Neural progenitor cell (in vitro differentiated cells): ENCODE data around the gene BOC. TPM values are rescaled to one million over a fixed set of nuclear protein-coding genes. Genes with fewer than 3 reads are reported as not detected.

Experiments
- DNase-seq: peaks from one replicate; pipeline ENCODE4 v3.0.0-alpha.2; 2016; ENCODE audit warnings: low spot score
- H2AFZ ChIP-seq: fragments of 200-600 bp; sonication (generic); replicated peaks from 2 replicates; pipeline ENCODE4 v1.6.1; 2016; ENCODE audit warnings: antibody characterized with exemption
- H3F3A ChIP-seq: fragments of 200-600 bp; sonication (generic); 2 replicates; pipeline ENCODE4 v1.6.1; 2016; ENCODE audit warnings: antibody characterized with exemption, low read depth
- H3K27ac ChIP-seq: fragments of 200-600 bp; sonication (generic); 2 replicates; pipeline ENCODE4 v1.5.1; 2016; ENCODE audit warnings: mild to moderate bottlenecking
- H3K27me3 ChIP-seq: fragments of 200-600 bp; sonication (generic); 2 replicates; pipeline ENCODE4 v1.6.1; 2016; ENCODE audit warnings: mild to moderate bottlenecking, moderate library complexity
- H3K36me3 ChIP-seq: fragments of 200-600 bp; sonication (generic); 2 replicates; pipeline ENCODE4 v1.5.1; 2016
- H3K4me1 ChIP-seq: fragments of 200-600 bp; sonication (generic); 2 replicates; pipeline ENCODE4 v1.6.1; 2016; ENCODE audit warnings: mixed run types
- H3K4me2 ChIP-seq: fragments of 200-600 bp; sonication (generic); 2 replicates; pipeline ENCODE4 v1.6.1; 2016
- H3K4me3 ChIP-seq: fragments of 200-600 bp; sonication (generic); 2 replicates; pipeline ENCODE4 v1.5.1; 2016
- H3K79me2 ChIP-seq: fragments of 200-600 bp; sonication (generic); 2 replicates; pipeline ENCODE4 v1.6.1; 2016; ENCODE audit warnings: low read depth
- H3K9ac ChIP-seq: fragments of 200-600 bp; sonication (generic); 2 replicates; pipeline ENCODE4 v1.6.1; 2016
- H3K9me3 ChIP-seq: fragments of 200-600 bp; sonication (generic); 2 replicates; pipeline ENCODE4 v1.5.1; 2016; ENCODE audit warnings: low read depth
- H4K20me1 ChIP-seq: fragments of 200-600 bp; sonication (generic); 2 replicates; pipeline ENCODE4 v1.6.1; 2016; ENCODE audit warnings: low read depth
- H3K27ac Mint-ChIP-seq: 3 replicates; pipeline ENCODE4 v1.8.0; 2021; ENCODE audit warnings: mixed read lengths
- H3K27me3 Mint-ChIP-seq: 2 replicates; pipeline ENCODE4 v1.8.0; 2022; ENCODE audit warnings: low read depth, mild to moderate bottlenecking, inconsistent platforms, moderate library complexity, mixed read lengths; ENCODE audit not compliant: insufficient read depth
- H3K36me3 Mint-ChIP-seq: 3 replicates; pipeline ENCODE4 v1.8.0; 2021; ENCODE audit warnings: mixed read lengths
- H3K4me1 Mint-ChIP-seq: 3 replicates; pipeline ENCODE4 v1.8.0; 2021; ENCODE audit warnings: mixed read lengths
- H3K4me3 Mint-ChIP-seq: 3 replicates; pipeline ENCODE4 v1.8.0; 2021; ENCODE audit warnings: mild to moderate bottlenecking, moderate library complexity, mixed read lengths
- H3K9me3 Mint-ChIP-seq: 3 replicates; pipeline ENCODE4 v1.8.0; 2020; ENCODE audit warnings: mixed read lengths
- CTCF ChIP-seq: fragments of 200-600 bp; sonication (generic); IDR thresholded peaks from 2 replicates; pipeline ENCODE4 v1.5.1; 2017; ENCODE audit warnings: antibody characterized with exemption, mild to moderate bottlenecking
- EZH2 ChIP-seq: fragments of 200-600 bp; sonication (generic); IDR thresholded peaks from 2 replicates; pipeline ENCODE4 v1.6.1; 2017; ENCODE audit warnings: antibody characterized with exemption, mild to moderate bottlenecking, moderate library complexity
- EZH2phosphoT487 ChIP-seq: fragments of 200-600 bp; sonication (generic); IDR thresholded peaks from 2 replicates; pipeline ENCODE4 v1.6.1; 2017; ENCODE audit warnings: antibody characterized with exemption
- total RNA-seq: library from RNA; depleted of rRNA; stranded (reverse); fragments of >200 nt; gene quantifications from 2 replicates; pipeline ENCODE4 v1.2.3, GENCODE V29; 2015; ENCODE audit warnings: low replicate concordance

BOC gene
- total RNA-seq, 1 donor from 2014 or later = 35.2 TPM

GRCh38 chr3:113310960-113311359 lies 99.6 kb downstream of the BOC start:
- TF ChIP-seq EZH2 (no peak), EZH2phosphoT487 (no peak), CTCF (no peak)
- Mint-ChIP-seq H3K36me3 (peaks cover 44% of the 10 kb centered on the region), H3K9me3 (peaks cover 31% of the 10 kb centered on the region), H3K4me1 (no peaks in the 10 kb centered on the region), H3K27ac (no peak overlapping the region), H3K27me3 (peaks cover 6% of the 10 kb centered on the region), H3K4me3 (no peak overlapping the region)
- Histone ChIP-seq H4K20me1 (no peaks in the 10 kb centered on the region), H3K9ac (no peak overlapping the region), H3K27me3 (no peaks in the 10 kb centered on the region), H3K4me2 (no peak overlapping the region), H3K4me1 (no peaks in the 10 kb centered on the region), H3K27ac (no peak overlapping the region), H3K9me3 (peaks cover 23% of the 10 kb centered on the region), H3K79me2 (no peaks in the 10 kb centered on the region), H3K4me3 (no peak overlapping the region), H3K36me3 (peaks cover 15% of the 10 kb centered on the region), H2AFZ (no peak overlapping the region), H3F3A (peaks cover 6% of the 10 kb centered on the region)
- no peak for DNase-seq

GRCh38 chr3:113312416-113312815 lies 101.1 kb downstream of the BOC start:
- Histone ChIP-seq H3F3A (peaks cover 6% of the 10 kb centered on the region), H3K4me3 (no peak overlapping the region), H3K9me3 (peaks cover 25% of the 10 kb centered on the region), H3K9ac (no peak overlapping the region), H3K4me2 (no peak overlapping the region), H3K79me2 (no peaks in the 10 kb centered on the region), H3K27me3 (no peaks in the 10 kb centered on the region), H3K4me1 (no peaks in the 10 kb centered on the region), H4K20me1 (no peaks in the 10 kb centered on the region), H2AFZ (no peak overlapping the region), H3K36me3 (peaks cover 15% of the 10 kb centered on the region), H3K27ac (no peak overlapping the region)
- H3K36me3 Mint-ChIP-seq = peaks cover 44% of the 10 kb centered on the region
- peaks cover 6% of the 10 kb centered on the region for H3K27me3 Mint-ChIP-seq
- H3K9me3 Mint-ChIP-seq = peaks cover 36% of the 10 kb centered on the region
- TF ChIP-seq EZH2phosphoT487 (no peak), CTCF (no peak), EZH2 (no peak)
- H3K4me3 Mint-ChIP-seq = no peak overlapping the region
- peaks cover 3% of the 10 kb centered on the region for H3K4me1 Mint-ChIP-seq
- H3K27ac Mint-ChIP-seq = no peak overlapping the region
- DNase-seq = peak; percentile 72

- H3K4me1 ChIP-seq = no peaks in the 10 kb centered on the region
- Mint-ChIP-seq H3K27me3 (peaks cover 6% of the 10 kb centered on the region), H3K4me3 (no peak overlapping the region), H3K4me1 (peaks cover 4% of the 10 kb centered on the region), H3K36me3 (peaks cover 48% of the 10 kb centered on the region), H3K9me3 (peaks cover 39% of the 10 kb centered on the region), H3K27ac (no peak overlapping the region)
- H3K9me3 ChIP-seq = peaks cover 25% of the 10 kb centered on the region
- no peak for DNase-seq
- peaks cover 15% of the 10 kb centered on the region for H3K36me3 ChIP-seq
- no peak overlapping the region for H3K27ac ChIP-seq
- no peak overlapping the region for H3K4me3 ChIP-seq
- H3K4me2 ChIP-seq = no peak overlapping the region
- H3K27me3 ChIP-seq = no peaks in the 10 kb centered on the region
- no peak overlapping the region for H2AFZ ChIP-seq
- H3F3A ChIP-seq = peaks cover 6% of the 10 kb centered on the region
- H3K9ac ChIP-seq = no peak overlapping the region
- no peaks in the 10 kb centered on the region for H4K20me1 ChIP-seq
- H3K79me2 ChIP-seq = no peaks in the 10 kb centered on the region
- TF ChIP-seq EZH2phosphoT487 = no peak
- no peak for TF ChIP-seq EZH2
- TF ChIP-seq CTCF = no peak
Observed at GRCh38 chr3:113314923-113315322, 103.6 kb downstream of the BOC start.

GRCh38 chr3:113329757-113330156 lies 118.4 kb downstream of the BOC start:
- no peak overlapping the region for H3K9ac ChIP-seq

More at GRCh38 chr3:113329757-113330156, 118.4 kb downstream of the BOC start:
- peaks cover 20% of the 10 kb centered on the region for H3K36me3 Mint-ChIP-seq
- no peaks in the 10 kb centered on the region for H3K4me1 Mint-ChIP-seq
- TF ChIP-seq CTCF (no peak), EZH2phosphoT487 (no peak), EZH2 (no peak)
- no peaks in the 10 kb centered on the region for H3K27me3 Mint-ChIP-seq
- no peak for DNase-seq
- H4K20me1 ChIP-seq = no peaks in the 10 kb centered on the region
- H3K27ac ChIP-seq = no peak overlapping the region
- no peaks in the 10 kb centered on the region for H3K36me3 ChIP-seq
- no peaks in the 10 kb centered on the region for H3K79me2 ChIP-seq
- H3K9me3 Mint-ChIP-seq = no peaks in the 10 kb centered on the region
- H3K27me3 ChIP-seq = no peaks in the 10 kb centered on the region
- H3K27ac Mint-ChIP-seq = no peak overlapping the region
- H3F3A ChIP-seq = no peaks in the 10 kb centered on the region
- no peaks in the 10 kb centered on the region for H3K9me3 ChIP-seq
- no peak overlapping the region for H3K4me3 Mint-ChIP-seq
- no peak overlapping the region for H3K4me2 ChIP-seq
- H3K4me1 ChIP-seq = no peaks in the 10 kb centered on the region
- no peak overlapping the region for H2AFZ ChIP-seq
- no peak overlapping the region for H3K4me3 ChIP-seq
